GM20000 (cell line): ENCODE data around the gene TMEM52.
A peak's percentile ranks its signal among the peaks of the same experiment; 100 is the strongest.

Source experiments
- DNase-seq: peaks from one replicate; pipeline ENCODE4 v3.0.0; 2012; ENCODE audit warnings: low spot score
- CTCF ChIP-seq: IDR thresholded peaks from 2 replicates; pipeline ENCODE4 v1.5.1; 2012; ENCODE audit warnings: mild to moderate bottlenecking, control low read depth; ENCODE audit errors: extremely low read depth, missing control alignments

Gene TMEM52

GRCh38 chr1:1921459-1921862 lies 2.4 kb upstream of the TMEM52 start:
- DNase-seq = no peak
- no peak for TF ChIP-seq CTCF

- no peak for TF ChIP-seq CTCF
- no peak for DNase-seq
These were observed 1.8 kb upstream of the TMEM52 start for GRCh38 chr1:1920608-1921458.

- DNase-seq = no peak
- no peak for TF ChIP-seq CTCF
These were observed 1.1 kb upstream of the TMEM52 start for GRCh38 chr1:1920057-1920607.

GRCh38 chr1:1919304-1920056 lies 401 bp upstream of the TMEM52 start:
- TF ChIP-seq CTCF = no peak
- peak; percentile 100 for DNase-seq

- no peak for DNase-seq
- no peak for TF ChIP-seq CTCF
These were observed 831 bp downstream of the TMEM52 start for GRCh38 chr1:1917995-1918900.

GRCh38 chr1:1917304-1917976 lies 1.6 kb downstream of the TMEM52 start:
- DNase-seq = no peak

More at GRCh38 chr1:1917304-1917976, 1.6 kb downstream of the TMEM52 start:
- TF ChIP-seq CTCF = no peak
